HG03103 (cell line): Measurements from ENCODE around the gene PRKN.

Experiments
- ATAC-seq: cut with Tn5 transposase; IDR thresholded peaks from one replicate; pipeline ENCODE4 v1.9.1; 2021; ENCODE audit warnings: low read depth; ENCODE audit not compliant: unreplicated experiment

PRKN gene

DNA sequence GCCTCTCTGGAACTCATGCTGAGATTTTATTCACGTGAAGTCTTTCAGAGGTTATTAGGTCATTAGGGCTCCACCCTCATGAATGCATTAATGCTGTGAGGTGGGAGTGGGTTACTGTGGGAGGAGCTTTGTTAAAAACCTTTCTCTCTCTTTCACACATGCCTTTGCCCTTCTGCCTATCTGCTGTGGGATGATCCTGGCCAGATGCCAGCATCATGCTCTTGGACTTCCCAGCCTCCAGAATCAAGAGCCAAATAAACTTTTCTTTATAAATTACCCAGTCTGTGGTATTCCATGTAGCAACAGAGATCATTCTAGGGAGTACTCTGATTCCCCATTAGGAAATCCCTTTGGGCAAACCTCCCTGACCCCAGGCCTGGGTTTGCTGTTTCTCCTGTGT, 1323.8 kb downstream of the PRKN start:
- ATAC-seq = no peak

DNA sequence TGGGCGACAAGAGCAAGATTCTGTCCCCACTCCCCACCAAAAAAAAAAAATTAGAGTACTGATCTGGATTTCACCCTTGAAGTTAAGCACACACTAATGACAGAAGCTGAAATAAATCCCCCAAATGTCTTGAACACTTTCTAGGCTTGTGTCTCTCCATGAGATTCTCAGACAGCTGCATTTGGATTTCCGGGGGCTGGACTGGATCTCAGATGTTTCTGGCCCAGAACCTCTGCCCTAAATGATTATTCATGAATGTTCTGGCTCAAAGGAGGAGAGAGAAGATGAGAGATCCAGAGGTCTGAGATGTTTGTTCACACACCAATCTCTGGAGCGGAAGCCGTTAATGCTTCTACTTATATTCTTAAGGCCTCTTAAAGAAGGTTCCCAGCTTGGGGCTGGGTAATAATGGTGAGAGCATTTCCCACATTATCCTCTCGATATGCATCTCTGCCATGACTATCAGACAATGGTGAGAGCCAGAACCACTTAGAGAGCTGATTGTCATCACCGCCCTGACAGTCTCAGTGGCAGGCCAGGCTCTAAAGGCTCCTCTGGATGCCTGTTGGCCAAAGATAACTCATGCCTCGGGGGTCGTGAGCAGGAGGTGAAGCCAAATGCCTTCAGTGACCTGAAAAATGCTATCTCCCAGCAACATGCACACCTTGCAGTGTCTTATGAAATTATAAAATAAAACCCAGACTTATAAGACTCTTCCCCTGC, 1325.8 kb downstream of the PRKN start:
- ATAC-seq = no peak

DNA sequence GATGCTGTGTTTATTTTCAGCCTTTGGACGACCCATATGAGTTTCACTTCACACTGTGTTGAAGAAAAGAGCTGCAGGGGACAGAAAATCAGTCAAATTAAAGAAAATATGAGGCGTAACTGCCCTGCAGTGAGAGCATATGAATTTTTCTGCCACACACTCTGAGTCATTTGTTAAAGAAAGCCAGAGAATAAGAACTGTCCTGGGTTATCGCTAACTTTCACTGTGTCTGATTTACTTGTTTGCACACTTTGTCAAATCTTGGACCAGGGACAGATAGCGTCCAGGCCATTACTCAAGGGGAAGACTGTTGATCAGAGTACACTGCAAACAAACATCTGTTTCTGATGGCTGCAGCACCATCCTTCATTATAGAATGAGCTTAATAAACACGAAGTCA, 1326.9 kb downstream of the PRKN start:
- ATAC-seq = no peak

DNA sequence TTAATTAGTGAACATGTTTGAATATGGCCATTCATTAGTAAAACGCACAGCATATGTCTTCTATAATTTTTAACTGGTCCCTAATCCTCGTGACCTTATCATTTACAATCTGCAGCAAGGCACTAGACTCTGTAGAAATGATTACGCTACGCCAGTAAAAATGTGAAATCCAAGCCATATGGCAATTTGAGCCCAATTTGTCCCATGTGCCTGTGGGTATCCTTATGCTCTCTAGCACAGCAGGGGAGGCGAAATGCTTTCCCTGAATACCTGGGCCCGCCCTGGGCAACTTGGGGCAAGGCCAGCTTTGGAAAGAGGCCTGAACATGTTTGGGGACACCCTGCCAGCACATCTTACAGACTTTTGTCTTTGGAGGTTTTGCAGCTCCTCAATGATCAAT, 1331.0 kb downstream of the PRKN start:
- no peak for ATAC-seq

DNA sequence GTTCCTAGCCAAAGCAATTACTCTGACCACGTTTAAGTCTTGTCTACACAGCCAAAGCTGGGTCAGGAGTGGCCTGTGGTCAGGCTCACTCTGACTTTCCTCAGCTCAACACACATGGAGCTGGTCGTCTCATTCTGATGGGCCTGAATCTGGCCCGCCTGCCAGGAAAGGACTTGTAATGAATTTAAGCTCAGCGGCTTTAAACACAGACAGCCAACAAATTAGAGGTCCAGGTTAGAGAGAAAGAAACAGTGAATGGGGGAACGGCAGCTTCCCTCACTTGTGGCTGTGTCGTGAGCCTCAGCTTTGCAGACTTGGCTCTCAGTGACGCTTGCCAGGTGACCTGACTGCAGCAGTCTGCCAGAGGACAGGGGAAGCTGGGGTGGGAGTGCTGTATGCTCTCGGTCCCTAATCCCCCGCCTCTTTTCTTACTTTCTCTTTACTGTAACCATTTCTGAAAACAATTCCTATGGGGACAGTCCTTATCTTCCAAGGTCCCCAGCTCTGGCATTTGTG, 1331.8 kb downstream of the PRKN start:
- no peak for ATAC-seq

DNA sequence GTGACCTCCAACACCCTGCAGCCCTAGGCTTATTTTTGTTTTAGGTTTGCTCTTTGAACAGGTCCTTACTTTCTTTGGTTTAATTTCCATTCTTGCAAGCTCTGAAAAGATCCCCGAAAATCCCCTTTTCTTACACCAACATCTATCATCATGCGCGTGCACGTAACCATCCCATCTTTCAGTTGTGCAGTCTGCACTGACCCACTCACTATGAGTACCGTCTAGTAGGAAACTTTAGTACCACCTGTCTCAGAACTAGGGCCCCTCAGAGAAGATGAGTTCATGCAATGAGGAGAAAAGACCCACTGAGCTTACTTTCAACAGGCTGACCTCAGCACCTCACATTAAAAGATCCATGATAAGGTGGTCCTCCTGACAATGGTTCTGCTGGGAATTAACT, 1333.1 kb downstream of the PRKN start:
- no peak for ATAC-seq

DNA sequence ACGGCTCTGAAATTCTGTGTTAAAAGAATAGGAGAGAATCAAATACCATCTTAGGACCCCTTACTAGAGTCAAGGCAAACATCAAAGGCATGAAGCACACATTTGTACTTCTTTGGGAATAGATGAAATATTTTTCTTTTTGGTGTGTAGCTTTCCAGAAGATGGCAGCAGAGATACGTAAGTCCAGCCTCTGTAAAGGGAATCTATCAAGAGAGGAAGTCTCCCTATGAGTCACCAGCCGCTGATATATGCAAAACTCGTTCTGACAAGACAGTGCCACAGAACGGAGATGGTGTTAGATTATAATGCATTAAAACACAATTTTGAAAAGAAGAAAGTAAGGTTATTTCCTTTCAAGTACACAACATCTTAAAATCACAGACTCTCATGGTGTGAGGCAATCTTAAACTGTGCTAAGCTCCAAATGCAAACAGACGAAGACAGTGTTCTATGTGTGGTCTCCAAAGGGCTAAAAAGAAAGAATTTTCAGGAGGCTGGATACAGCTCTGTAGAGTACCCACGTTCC, 1333.7 kb downstream of the PRKN start:
- peak; percentile 100 for ATAC-seq

DNA sequence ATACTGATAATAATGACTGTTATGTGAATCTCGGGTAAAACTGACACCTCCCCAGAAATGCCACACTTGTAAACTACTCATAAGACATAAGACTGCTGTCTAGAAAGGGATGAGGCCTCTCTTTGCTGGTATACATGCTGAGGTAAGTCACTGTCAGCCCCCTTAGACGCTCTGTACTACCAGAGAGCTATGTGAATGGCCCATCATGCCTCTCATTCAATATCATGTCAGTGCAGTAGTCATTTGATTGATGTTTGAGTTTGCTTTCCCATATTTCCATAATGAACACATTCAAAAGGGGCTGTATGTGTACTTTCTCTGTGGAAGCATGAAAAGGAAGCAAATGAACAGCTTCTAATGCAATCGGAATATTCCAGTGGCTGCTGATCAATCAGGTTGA, 1334.3 kb downstream of the PRKN start:
- no peak for ATAC-seq

DNA sequence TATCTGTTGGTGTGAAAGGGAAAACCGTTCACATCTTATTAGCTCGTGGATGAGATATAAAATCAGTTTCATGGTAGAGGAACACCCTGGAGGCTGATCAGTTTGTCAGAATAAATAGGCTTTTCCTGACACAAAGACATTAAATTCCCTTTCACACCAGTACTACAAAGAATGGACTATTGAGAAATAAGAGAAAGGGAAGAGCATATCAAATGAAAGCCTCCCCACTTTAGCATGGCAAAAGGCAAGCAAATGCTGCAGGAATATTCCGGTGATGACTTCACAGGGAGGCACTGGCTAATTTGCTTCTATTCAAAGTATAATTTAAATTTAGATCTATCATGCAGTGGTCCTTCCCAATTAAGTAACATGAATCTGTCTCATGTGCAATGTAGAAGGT, 1337.8 kb downstream of the PRKN start:
- ATAC-seq = no peak

DNA sequence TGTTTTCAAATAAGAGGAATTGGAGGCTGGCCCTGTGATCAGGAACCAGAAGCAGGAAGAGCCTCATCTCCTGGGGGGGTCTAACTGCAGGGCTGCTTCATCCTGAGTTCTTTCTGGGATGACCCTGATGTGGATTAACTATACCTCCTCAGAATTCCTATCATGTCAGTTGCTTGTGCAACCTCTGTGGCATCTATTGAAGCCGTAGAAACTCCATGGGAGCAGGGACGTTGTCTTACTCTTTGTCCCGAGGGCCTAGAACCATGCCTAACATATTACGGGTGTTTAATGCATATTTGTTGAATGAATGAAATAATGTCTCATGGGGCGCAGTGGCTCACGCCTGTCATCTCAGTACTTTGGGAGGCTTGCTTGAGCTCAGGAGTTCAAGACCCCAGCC, 1343.6 kb downstream of the PRKN start:
- ATAC-seq = no peak

DNA sequence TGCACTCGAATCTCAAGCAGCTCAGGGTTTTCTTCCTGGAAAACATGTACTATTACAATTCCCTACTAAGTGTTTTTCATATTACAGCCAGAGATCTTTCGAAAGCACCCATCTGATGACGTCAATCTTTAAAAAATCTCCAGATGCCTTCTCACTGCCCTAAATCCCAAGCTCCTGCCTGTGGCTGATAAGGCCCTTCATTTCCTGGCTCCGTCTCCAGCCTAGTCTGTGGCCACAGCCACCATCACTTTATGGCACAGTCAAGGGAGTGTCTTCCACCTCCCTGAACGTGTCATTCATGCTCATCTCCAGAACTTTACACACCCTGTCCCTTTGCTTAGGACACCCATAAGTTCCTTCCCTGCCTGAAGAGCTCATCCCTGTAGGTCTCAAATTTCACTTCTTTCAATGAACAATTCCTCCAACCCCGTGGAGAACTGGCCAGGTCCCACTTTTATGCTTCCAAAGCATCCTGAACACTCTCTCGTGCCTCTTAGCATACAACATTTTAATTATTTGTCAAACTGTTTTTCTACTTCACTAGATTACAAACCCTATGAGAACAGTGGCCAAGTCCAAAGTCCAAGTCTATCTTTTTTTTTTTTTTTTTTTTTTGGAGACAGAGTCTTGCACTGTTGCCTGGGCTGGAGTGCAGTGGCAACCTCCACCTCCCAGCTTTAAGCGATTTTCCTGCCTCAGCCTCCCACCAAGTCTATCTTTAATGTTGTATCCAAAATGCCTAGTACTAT, 1347.6 kb downstream of the PRKN start:
- no peak for ATAC-seq

DNA sequence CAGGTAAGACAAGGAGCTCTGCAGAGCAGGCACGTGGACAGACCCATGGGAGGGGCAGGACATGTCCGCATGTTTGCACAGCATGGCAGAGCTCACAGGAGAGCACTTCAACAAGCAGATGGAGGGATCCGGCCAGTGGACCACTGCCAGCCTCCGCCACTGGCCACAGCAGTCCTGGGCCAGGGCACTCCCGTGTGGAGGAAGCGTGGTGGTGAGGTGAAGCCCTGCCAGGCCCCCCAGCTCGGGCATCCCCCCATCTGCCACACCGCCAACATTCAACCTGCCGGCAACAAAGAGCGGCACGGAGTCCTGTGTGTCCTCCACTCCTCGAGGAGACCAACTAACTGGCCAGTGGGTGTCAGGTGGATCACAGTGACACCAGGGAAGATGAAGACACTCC, 1349.5 kb downstream of the PRKN start:
- ATAC-seq = no peak

DNA sequence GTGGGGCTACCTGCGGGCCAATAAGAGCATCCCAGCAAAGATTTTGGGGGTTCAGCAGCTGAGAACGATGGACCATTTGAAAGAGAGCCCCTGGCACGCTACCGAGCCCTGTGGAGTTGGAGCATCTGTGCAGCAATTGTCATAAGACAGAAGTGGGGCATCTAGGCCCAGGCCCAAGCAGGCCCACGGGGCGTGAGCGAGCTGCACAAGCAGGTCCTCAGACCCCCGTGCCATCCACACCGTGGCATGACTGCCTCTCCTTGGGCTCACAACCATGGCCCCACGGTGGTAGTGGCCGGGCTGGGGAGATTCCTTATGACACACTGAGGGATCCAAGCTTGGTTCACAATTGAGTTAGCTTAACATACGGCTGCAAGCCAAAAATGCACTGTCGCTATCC, 1350.5 kb downstream of the PRKN start:
- ATAC-seq = no peak

DNA sequence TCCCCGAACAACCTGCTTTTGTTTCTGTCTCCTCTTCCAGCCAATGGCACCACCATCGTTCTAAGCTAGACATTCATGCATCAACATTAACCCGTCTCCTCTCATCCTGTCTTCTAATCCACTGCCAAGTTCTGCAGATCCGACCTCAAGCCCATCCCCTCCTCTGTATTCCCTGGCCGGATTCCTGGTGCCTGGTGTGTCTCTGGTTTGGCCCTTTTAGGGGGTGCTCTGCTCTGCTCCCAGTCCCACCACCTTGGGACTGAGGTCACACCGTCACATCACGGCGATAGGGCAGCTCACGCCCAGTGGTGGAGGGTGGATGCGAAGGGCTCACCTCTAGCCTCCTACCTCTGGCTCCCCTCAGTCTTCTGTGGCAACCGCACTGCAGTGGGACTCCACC, 1351.2 kb downstream of the PRKN start:
- ATAC-seq = no peak

DNA sequence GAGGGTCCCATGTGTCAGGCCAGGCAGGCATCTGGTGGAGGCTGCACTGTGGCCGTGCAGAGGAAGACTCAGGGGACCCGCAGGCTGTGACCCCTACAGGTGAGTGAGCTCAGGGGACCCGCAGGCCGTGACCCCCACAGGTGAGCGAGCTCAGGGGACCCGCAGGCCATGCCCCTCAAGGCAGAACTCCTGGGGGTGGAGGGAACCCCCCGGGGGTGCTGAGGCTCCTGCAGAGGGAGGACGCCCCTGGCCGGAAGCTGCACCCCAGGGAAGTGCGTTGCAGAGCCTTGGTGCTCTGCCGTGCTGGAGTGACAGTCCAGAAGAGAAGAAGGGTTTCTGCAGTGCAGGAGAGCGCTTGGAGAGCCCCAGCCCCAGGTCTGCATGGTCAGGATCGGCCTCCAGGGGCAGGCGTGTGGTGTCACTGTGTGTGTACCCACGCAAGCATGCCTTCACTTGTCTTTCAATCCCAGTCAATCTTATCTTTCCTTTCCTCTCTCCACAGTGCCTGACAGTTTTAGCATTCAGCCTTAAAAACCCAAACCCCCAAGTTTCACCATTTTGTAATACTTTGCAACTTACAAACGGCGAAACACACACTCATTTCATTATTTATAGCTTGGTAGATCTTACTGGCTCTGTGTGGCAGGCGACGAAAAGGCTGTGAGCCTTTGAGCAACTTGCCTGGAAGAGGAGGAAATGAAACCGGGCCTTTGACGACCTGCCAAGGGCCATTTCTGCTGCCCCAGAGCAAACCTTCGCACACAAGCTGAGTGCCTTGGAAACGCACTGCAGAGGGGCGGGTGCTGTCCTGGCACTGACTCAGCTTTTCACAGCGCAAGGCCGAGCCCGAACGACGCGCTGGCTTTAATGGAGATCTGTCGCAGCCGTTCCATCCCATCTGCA, 1352.3 kb downstream of the PRKN start:
- ATAC-seq = no peak

DNA sequence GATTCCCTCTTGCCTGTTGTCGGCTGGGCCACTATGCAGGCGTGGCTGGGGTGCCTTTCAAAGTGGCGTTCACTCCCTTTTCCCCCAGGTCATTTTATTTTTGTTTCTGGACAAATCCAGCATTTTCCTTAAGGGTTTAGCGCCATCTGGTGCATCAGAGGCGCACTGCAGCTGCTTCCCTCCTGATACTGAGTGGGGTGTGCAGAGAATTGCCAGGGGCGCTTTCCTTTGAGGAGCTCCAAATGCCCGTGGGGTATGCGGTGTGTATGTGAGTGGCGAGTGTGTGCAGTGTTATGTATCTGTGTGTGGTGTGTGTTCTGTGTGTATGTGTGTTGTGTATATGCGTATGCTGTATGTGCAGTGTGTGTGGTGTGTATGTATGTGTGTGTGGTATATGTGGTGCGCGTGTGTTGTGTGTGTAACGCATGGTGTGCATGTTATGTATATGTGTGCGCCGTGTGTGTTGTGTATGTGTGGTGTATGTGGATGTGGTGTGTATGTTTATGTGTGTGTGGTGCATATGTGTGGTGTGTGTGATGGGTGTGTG, 1353.6 kb downstream of the PRKN start:
- peak; percentile 42 for ATAC-seq

DNA sequence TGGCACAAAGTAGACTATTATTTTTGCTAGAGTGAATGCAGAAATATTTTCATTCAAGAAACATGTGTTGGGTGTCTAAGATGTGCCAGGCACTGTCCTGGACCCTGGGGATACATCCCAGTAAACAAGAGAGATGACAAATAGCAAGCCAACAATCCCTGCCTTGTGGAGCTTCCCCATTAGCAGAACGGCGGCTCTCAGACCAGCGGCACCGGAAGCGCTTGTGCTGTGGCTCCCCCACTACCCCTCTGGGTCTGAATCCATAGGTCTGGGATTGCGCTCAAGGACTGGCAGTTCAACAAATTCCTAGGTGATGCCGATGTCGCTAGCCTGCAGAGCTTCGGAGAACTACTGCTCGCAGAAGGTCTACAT, 1355.2 kb downstream of the PRKN start:
- ATAC-seq = no peak

DNA sequence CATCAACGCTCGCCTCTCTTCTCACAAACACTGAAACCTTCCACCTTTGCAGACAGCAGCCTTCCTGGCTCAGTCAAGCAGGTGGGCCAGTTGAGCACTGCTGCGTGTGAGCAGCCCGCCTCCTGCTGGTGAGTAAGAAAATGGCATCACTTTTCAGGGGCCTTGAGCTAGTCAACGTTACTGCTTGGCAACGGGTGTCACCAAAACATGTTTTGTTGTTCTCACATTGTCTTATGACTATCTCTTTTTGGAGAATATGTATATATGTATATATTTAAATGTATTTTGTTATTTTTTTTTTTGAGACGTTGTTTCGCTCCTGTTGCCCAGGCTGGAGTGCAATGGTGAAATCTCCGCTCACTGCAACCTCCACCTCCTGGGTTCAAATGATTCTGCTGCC, 1356.7 kb downstream of the PRKN start:
- ATAC-seq = peak; percentile 79

DNA sequence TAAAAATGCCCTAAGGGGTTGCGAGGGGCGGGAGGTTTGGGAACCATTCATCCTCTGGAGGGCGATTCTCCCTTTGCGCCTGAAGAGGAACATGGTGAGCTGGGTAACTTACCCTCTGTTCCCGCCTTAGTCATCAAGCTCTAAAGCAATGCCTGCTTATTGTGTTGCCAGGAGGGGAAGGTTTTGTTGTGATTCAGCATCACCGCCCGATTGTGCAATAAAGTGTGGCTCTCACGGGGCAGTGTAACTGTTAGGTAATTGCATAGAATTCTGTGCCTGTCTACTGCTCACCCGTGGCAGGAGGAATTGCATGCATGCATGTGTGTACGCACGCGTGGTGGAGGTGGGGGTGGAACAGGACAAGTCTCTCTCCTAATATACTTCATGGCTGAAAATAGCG, 1358.2 kb downstream of the PRKN start:
- ATAC-seq = no peak

DNA sequence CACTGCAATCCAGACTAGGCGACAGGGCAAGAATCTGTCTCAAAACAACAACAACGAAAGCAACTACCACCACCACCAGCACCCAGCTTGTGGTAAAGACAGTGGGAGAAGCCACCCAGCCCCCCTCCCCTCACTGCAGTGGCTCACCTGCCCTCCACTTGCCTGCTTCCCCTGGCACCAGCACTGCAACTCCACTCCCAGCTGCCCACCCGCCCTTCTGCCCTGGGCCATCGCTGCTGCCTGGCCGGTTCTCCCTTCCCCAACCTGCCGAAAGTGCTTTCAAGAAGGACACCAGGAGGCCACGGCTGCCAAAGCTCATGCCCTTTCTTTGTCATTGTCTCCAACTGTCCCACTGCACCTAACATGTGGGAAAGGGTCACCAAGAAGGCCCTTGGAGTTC, 1359.1 kb downstream of the PRKN start:
- no peak for ATAC-seq

DNA sequence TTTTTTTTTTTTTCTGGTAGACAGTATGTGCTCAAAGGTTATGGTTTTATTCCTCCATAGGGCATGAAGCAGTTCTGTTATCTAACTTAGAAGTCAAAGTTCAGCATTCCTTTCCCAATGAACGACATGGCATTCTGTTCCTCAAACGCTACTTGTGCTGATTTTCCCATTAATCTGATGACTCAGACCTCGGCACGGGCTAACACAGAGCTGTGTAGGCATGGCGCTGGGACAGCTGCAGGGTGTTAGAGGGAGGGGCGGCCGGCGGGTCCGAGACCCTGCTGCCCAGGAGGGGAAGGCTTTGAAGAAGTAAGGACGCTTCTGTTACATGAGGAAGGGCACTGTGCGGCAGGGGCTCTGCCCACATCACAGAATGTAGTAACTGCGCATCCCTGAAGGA, 1360.1 kb downstream of the PRKN start:
- no peak for ATAC-seq
